ENCODE measurements around the gene TMEM258. TPM values are rescaled to one million over a fixed set of nuclear protein-coding genes. Genes with fewer than 3 reads are reported as not detected.

The TMEM258 gene
- total and polyA plus RNA-seq, 10 of the 15 experiments (the other 5 are each of a cell fraction or from before 2014, with no cell fraction given), result 160 to 840 (median 326) TPM

DNA sequence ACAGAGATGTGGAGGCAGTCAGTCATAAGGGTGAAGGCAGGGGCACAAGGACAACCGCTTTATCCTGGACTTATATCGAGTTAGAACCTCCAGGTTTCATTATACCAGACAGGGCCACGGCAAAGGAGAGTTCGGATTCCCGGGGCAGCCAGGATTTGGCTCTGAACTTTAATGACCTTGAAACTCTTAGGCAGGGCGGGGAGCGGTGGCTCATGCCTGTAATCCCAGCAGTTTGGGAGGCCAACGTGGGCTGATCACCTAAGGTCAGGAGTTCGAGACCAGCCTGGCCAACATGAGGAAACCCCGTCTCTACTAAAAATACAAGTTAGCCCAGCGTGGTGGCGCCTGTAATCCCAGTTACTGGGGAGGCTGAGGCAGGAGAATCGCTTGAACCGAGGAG, 41.0 kb downstream of the TMEM258 start:
- Histone ChIP-seq H3K9me3 (replicated peaks; ENCODE audit: control insufficient read depth, insufficient read depth, low read length) (no peaks in the 10 kb centered on the region), H3K9ac (ENCODE audit: control insufficient read depth, insufficient read depth, low read length) (no peak overlapping the region), H3K4me2 (ENCODE audit: control insufficient read depth, insufficient read depth) (no peak overlapping the region), H3K4me3 (no peak overlapping the region), H4K20me1 (ENCODE audit: control insufficient read depth, insufficient read depth) (no peaks in the 10 kb centered on the region), H3K27me3 (replicated peaks in 1 of 2; ENCODE audit: control insufficient read depth in 2 of 2, insufficient read depth in 2 of 2, low read length in 1 of 2) (peaks cover 0 to 4% of the 10 kb centered on the region in 2 experiments; a peak in 1 of 4 replicates), H3K27ac (ENCODE audit: control insufficient read depth, insufficient read depth) (no peak overlapping the region), H3K4me1 (ENCODE audit: control insufficient read depth, insufficient read depth, low read length) (no peaks in the 10 kb centered on the region; the same call in 1 of the 2 replicates), H2AFZ (ENCODE audit: control insufficient read depth, low read depth, low read length) (no peak overlapping the region), H3K79me2 (ENCODE audit: control insufficient read depth, insufficient read depth, low read length) (no peaks in the 10 kb centered on the region), H3K36me3 (ENCODE audit: control insufficient read depth in 2 of 2, insufficient read depth in 2 of 2, low read length in 1 of 2) (no peaks in the 10 kb centered on the region)
- TF ChIP-seq KAT2A (conservative IDR thresholded peaks at IDR 0.05; ENCODE audit: control insufficient read depth, low read depth, low read length), result no peak
- no peak for TF ChIP-seq SREBF2 (IDR thresholded peaks at IDR 0.05; ENCODE audit: low read length)
- no peak for TF ChIP-seq NFYA (IDR thresholded peaks at IDR 0.05; ENCODE audit: borderline replicate concordance, low read depth, low read length)
- TF ChIP-seq USF2 (IDR thresholded peaks at IDR 0.05; ENCODE audit: borderline replicate concordance, low read depth, low read length), result no peak
- TF ChIP-seq BACH1 (IDR thresholded peaks at IDR 0.05; ENCODE audit: borderline replicate concordance), result no peak
- TF ChIP-seq, protein P1, sequence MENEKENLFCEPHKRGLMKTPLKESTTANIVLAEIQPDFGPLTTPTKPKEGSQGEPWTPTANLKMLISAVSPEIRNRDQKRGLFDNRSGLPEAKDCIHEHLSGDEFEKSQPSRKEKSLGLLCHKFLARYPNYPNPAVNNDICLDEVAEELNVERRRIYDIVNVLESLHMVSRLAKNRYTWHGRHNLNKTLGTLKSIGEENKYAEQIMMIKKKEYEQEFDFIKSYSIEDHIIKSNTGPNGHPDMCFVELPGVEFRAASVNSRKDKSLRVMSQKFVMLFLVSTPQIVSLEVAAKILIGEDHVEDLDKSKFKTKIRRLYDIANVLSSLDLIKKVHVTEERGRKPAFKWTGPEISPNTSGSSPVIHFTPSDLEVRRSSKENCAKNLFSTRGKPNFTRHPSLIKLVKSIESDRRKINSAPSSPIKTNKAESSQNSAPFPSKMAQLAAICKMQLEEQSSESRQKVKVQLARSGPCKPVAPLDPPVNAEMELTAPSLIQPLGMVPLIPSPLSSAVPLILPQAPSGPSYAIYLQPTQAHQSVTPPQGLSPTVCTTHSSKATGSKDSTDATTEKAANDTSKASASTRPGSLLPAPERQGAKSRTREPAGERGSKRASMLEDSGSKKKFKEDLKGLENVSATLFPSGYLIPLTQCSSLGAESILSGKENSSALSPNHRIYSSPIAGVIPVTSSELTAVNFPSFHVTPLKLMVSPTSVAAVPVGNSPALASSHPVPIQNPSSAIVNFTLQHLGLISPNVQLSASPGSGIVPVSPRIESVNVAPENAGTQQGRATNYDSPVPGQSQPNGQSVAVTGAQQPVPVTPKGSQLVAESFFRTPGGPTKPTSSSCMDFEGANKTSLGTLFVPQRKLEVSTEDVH (IDR thresholded peaks at IDR 0.05; ENCODE audit: low read depth, partially characterized antibody), result no peak
- TF ChIP-seq NR2F1 (conservative IDR thresholded peaks at IDR 0.05), result no peak
- POLR2A ChIA-PET, result interaction anchor here (0.9 kb wide), 1 partner anchor 41 kb away, joined by 3 read pairs; no protein-coding TSS in a partner anchor
- 59% methylated on average over 13 of the region's 14 CpGs for WGBS (ENCODE audit: insufficient coverage, insufficient replicate concordance, low lambda C conversion rate, missing lambda C conversion rate)
- FAIRE-seq (no peak), DNase-seq (ENCODE audit: low read depth, low spot score) (no peak), ATAC-seq (no peak)
- intact Hi-C loops (cut with micrococcal nuclease; ENCODE audit: unreplicated experiment), result no loop called here
- CTCF ChIA-PET, result interaction anchor here (0.6 to 7.0 kb wide), 8 partner anchors 16 to 357 kb away, joined by 3 to 200 read pairs (median 6); partner anchors contain the start of genes FEN1 and TMEM258
- in situ Hi-C loops (cut with MboI), result no loop called here
- no TSS peak for BruUV-seq (replicated peaks)
- RAD21 ChIA-PET (ENCODE audit: unreplicated experiment), result interaction anchor here (1.5 kb wide), 1 partner anchor 37 kb away, joined by 4 read pairs; no protein-coding TSS in a partner anchor
- SMC1A ChIA-PET (ENCODE audit: uncharacterized antibody, unreplicated experiment), result interaction anchor here (1.4 to 6.5 kb wide), 3 partner anchors 11 to 44 kb away, joined by 3 to 91 read pairs (median 4); partner anchors contain the start of genes FEN1 and TMEM258

All from GM12878 (cell line).